ENCODE measurements around the gene MEF2A.

Gene MEF2A

GRCh38 chr15:99606646-99607045 lies 40.9 kb downstream of the MEF2A start:
- peak in 1 of 2 donors; percentile 30 for ATAC-seq

- ATAC-seq = no peak
These were observed 47.7 kb downstream of the MEF2A start for GRCh38 chr15:99613481-99613880.

DNA sequence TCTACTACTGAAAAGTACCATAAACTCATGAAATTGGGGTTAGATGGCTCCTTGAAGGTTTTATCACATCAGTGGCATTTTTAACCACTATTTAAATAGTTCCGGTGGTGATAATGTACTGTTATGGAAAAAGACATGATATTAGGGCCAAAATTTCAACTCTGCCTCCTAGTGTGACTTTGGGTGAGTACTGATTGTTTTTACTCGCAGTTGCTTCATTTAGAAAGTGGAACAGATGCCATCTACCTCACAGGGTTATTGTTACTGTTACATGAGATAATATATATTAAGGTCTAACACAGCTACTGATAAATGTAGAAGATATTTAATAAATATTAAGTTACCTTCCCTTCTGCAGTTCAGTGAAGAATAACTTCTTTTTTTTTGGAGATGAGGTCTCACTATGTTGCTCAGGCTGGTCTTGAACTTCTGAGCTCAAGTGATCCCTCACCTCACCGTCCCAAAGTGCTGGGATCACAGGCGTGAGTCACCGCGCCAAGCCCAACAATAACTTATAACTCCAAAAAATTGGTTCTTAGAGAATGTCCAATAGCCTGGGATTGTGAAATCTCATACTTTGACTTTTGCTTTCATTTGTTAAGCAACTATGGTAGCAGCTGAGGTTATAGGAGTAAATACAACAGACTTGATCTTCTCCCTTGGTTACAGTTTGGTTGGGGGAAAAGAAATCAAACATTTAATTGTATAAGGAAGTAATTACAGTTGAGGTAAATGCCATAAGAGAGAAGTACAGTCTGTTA lies 48.3 kb downstream of the MEF2A start:
- no peak for ATAC-seq

DNA sequence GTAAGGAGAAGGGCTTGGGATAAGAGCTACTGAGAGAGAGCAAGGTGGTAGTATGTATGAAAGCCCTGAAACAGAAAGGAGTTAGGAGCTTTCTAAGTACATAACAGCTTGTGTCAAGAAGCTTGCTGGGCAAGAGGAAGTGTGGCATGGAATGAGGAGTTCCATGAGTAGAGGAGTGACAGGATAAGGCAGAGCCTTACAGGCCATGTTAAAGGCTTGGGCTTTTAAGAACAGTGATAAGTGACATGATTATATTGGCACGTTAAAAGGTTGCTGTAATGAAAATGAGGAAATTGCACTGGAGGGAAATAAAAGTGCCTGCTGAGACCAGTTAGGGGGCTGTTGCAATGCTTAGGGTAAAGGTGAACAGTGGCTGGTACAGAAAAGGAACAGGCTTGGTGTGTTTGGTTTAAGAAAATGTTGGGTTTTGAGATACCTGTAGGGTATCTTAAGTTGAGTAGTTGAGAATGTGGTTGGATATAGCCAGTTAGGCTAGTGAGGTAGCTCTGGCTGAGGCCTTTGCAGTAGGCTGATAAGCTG lies 49.0 kb downstream of the MEF2A start:
- ATAC-seq = no peak

GRCh38 chr15:99615460-99615859 lies 49.7 kb downstream of the MEF2A start:
- ATAC-seq = no peak

DNA sequence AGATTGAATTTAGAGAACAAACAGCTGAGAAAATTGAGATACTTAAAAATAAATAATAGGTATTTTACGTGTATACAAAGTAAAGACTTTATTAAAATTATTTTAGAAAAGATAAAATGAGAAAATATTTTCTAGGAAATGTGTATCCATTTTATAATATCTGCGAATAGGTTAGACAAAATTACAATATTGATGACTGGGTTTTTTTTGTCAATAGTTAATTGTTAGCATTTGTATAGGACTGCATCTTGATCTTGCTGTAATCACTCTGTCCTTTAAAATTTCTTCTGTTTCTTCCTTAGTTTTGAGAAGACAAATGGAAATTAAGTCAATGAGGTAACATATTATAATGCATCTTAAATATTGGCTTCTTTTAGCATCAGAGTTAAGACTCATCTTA lies 50.3 kb downstream of the MEF2A start:
- no peak for ATAC-seq

DNA sequence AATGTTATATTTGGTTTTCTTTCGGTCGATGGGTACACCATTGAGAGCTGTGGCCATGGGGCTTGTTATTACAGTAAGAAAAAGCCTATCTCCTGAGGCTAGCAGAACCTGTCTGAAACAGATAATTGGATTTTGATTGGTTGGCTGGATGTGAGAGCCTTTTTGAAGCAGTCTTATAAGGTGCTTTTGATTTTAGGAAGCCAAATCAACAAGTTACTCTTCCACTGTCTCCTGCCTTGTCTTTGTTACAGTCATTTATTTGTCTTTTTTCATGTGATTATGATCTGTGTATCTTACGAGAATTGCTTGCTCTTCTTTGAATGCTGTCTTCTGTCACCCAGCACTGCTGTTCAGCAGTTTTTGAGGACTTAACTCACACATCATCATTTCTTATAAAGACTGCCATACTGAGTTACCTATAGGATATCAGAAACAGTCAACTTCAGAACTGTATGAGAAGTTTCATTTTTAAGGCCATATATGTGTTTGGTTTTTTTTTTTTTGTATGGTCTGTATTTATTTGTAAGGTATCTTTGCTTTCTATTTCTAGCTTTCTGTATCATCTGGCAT lies 51.1 kb downstream of the MEF2A start:
- ATAC-seq = peak; percentile 47 to 73

GRCh38 chr15:99618941-99619411 lies 53.2 kb downstream of the MEF2A start:
- ATAC-seq = no peak

DNA sequence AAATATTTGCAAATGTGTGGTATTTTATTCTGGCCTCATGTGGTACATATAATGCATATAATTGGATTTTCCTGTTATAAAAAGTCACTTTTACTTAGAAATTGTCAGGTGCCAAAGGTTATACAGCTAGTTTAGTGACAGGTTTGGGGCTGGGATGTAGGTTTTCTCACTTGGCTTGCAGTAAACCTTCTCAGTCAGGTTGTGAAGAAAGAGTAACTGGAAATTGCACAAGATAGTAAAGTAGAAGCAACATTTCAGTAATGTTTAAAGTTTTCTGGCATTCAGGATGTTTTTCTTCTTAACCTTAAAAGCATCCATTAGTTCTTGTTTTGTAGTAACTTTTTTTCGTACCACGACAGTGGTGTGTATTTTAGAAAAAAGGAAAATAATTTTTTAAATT lies 53.9 kb downstream of the MEF2A start:
- no peak for ATAC-seq

GRCh38 chr15:99620178-99620577 lies 54.4 kb downstream of the MEF2A start:
- no peak for ATAC-seq

DNA sequence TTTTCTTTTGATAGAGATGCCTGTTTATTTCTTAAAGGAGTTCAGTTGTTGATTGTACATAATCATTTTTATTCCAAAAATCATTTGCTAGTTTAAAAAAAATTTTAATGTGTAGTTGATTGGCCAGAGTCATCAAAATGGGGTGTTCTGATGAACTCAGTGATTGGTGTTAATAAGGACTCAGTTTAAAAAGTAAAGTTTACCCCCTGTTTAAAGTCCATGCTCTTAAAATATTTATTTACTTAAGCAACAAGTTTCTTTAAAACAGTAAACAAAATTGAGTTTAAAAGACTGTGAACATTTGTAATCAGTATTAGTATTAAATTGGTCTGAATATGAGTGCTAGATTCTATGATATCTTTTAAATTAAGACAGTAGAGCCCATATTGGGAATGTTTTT lies 56.0 kb downstream of the MEF2A start:
- ATAC-seq = no peak

- no peak for ATAC-seq
These were observed 62.7 kb downstream of the MEF2A start for GRCh38 chr15:99628374-99629001.

DNA sequence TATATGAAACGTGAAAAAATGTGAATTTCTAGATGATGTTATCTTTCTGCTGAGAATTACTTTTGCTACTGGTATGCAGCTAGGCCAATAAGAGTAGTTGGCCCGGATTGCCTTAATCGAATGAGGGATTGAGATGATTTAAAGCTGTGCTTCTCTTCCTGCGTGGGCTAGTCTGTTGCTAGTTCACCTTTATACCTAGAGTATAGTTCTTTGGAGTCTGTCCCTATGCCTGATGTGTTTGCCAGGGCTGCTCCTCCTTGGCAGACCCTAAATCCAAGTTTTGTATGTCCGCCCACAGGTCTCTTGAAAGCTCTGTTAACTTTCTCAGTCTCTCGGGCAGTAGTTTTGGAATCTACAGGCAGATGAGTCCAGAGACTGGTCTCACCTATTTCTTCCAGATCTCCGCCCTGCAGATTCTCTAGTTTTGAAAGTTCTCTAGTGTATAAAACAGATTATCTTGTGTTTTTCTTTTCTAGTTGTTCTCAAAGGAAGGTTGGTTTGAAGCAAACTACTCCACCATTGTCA lies 64.9 kb downstream of the MEF2A start:
- no peak for ATAC-seq

GRCh38 chr15:99631255-99631654 lies 65.5 kb downstream of the MEF2A start:
- peak in 1 of 2 donors; percentile 45 for ATAC-seq

DNA sequence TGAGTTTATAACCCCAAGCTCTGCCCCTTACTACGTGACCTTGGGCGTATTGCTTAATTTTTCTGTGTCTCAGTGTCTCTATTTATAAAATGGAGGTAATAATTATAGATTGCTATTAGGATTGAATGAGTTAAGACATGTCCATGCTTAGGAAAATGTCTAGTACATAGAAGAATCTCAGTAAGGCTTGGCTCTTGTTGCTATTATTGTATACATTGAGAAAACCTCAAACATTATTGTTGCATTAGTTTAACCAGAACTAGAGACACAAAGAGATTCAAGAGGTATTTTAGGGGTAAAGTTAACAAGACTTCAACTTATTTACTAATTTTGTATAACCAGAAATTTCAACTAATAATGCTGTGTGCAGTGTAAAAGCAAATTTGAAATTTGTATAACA lies 66.7 kb downstream of the MEF2A start:
- ATAC-seq = no peak

DNA sequence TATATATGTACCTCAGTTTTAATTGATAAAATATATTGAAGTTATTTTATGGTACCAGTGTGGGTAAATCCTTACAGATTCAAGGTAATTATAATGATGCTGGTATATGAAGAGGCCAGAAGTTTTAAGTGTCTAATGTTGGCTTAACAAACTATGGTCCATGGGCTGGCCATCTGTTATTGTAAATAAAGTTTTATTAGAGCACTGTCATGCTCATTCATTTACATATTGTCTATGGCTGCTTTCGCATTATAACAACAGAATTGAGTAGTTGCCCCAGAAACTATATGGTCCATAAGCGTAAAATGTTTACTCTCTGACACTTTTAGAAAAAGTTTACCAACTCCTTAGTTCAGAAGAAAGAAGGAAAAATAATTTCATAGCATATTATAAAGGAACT lies 67.9 kb downstream of the MEF2A start:
- ATAC-seq = no peak

GRCh38 chr15:99634576-99634975 lies 68.8 kb downstream of the MEF2A start:
- ATAC-seq = no peak

DNA sequence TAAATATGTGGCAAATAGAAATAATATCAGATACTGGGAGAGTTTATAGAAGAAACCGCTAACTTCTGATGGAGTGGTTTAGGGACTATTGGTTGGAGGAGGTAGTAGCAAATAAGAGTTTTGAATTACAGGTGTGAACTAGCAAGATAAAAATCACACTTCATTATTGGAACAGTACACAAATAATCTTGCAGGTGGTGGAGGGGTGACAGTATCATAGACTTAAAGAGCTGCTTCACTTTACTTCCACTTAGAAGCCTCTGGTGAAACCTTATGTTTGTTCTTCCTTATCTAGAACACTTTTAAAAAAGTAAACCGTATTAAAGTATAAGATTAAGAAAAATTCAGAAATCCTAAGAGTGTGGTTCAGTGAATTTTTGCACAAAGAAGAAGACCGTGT lies 69.4 kb downstream of the MEF2A start:
- ATAC-seq = no peak

- ATAC-seq = peak; percentile 46 to 68
These were observed 70.0 kb downstream of the MEF2A start for GRCh38 chr15:99635794-99636193.

DNA sequence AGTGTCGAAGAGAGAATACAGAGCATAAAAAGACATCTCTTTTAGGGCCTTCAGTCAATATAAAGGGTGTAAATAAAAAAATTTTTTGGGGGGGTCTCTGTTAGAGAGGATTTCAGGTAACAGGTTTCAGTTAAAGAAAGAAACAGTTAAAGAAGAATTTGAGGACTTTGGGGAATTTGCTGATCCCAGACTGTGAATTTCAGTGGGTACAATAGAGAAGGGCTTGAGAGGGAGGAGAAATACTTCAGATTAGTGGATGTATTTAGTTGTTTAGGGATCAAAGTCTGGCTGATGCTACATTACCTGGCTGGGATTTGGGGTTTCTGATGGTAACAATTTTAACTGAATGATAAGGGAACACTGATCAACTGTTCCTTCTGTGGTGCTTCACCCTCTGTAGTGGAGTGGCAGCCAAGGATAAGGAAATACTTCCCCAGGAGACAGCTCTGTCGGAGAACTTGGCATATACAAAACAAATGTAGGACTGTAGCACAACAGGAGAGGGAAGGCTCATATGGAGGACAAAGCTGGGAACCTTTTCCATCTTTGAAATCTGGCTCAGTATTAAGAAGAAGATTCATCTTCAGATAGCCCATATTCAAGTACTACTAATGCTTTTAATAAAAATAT lies 79.2 kb downstream of the MEF2A start:
- no peak for ATAC-seq

- no peak for ATAC-seq
These were observed 79.8 kb downstream of the MEF2A start for GRCh38 chr15:99645543-99645935.

GRCh38 chr15:99645951-99646350 lies 80.2 kb downstream of the MEF2A start:
- no peak for ATAC-seq

Measured in activated CD4-positive, CD25-positive, alpha-beta regulatory T cell treated with anti-CD3 and anti-CD28 coated beads, Interleukin-2, amount 50 U/mL, for 24 hours (primary cell).